HG03432 (cell line): Measurements from ENCODE around the gene KRT80.

ENCODE experiments used
- ATAC-seq: cut with Tn5 transposase; IDR thresholded peaks from one replicate; pipeline ENCODE4 v1.9.1; 2021; ENCODE audit warnings: mild to moderate bottlenecking, moderate library complexity; ENCODE audit not compliant: unreplicated experiment

Gene KRT80

GRCh38 chr12:52156757-52157565, 34.9 kb downstream of the KRT80 start:
- no peak for ATAC-seq

GRCh38 chr12:52156311-52156710, 35.5 kb downstream of the KRT80 start:
- no peak for ATAC-seq

DNA sequence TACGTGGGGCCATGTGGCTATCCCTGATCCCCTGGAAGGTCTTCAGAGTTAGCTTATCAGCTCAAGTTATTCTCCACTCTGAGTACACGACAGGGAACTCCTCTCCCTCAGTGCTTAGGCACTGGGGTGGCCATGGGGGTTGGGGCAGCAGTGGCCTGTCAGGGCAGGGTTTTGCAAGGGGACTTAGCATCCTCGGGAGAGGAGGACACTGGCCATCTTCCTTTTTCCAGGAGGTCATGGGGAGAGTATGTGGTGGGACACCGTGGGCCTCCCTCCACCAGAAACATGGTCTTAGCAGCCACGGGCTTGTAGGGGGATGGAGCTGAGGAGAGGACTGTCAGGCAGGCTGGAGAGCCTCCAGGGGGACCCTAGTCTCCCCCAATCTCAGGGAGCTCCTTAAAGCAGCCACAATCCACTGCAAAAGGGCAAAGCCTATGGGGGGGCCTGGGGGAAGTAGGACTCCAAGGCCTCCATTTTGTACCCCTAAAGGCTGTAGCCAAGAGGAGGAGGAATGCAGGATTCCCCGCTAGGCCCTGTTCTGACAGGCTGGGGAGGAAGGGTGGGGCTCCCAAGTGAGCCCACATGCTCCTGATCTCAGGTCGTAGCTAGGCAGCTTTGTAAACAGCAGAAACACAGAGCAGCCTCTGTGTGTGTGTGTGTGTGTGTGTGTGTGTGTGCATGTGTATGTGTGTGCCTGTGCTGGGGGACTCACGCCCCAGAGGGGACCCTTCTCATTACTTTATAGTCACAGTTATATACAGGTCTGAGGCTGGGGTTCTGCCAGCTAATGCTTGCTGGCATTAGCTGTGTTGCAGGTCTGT, 36.6 kb downstream of the KRT80 start:
- no peak for ATAC-seq

DNA sequence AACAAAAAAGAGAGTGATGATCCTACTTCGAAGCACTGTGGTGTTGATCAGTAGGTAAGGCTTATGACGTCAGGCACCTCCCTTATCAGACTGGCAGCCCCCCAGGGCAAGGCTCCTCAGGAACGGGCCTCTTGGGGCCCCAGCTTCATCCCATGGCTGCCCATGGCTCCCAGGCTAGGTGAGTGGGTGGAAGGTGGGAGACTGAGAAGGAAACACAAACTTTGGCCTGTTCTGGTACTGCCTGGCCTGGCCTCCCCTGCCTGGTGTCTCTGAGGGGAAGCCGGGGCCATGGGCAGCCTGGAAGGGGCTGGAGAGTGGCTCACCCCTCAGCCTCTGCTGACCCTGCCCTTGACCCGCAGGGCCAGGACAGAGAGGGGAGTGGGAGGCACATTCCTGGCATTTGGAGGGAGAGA, 38.9 kb downstream of the KRT80 start:
- no peak for ATAC-seq

GRCh38 chr12:52151837-52152783, 39.7 kb downstream of the KRT80 start:
- no peak for ATAC-seq

- no peak for ATAC-seq
Observed at GRCh38 chr12:52151153-52151836, 40.5 kb downstream of the KRT80 start.

- no peak for ATAC-seq
Observed at GRCh38 chr12:52149651-52150241, 42.1 kb downstream of the KRT80 start.

DNA sequence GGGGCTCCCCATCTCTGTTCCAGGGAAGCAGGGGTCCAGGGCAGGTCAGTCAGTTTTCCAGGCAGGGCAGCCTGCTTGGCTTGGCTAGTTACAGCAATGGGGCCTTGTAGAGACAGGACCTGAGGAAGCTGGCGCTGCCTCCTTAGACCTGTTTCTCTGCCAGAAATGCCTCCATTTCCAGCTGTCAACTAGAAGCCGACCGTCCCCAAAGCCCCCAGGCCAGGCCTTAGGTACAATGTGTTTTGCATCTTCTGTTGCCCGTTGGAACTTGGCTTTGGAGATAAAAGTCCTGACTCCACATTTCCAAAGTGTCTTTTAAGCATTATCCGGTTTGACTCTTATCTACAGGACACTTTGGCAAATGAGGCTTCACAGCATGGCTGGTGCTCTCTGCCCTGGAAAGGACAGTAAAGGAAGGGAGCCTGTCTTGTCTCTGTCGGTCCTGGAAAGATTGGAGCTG, 42.6 kb downstream of the KRT80 start:
- ATAC-seq: no peak

- no peak for ATAC-seq
Observed at GRCh38 chr12:52148464-52149181, 43.2 kb downstream of the KRT80 start.

DNA sequence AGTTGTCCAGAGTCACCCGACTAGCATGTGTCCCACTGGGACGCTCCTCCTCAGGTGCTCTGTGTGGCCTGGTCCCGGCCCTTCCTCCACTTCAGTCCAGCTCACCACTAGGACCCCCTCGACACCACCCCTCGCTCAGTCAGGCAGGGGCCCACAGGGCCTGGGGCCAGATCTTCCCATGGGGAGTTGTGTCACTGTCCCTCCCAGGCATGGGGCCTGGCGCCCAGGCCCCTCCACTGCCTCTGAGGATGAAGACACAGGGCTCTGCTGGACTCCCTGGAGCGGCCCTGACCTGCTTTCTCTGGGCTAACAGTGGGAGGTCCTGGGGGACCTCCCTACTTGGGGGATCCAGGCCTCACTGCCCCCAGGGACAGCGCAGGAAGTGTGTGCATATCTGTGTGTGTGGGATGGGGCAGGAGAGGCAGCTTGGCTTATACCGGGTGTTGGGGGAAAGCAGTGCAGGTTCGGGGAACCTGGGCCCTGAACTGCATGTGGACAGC, 43.8 kb downstream of the KRT80 start:
- ATAC-seq: no peak

DNA sequence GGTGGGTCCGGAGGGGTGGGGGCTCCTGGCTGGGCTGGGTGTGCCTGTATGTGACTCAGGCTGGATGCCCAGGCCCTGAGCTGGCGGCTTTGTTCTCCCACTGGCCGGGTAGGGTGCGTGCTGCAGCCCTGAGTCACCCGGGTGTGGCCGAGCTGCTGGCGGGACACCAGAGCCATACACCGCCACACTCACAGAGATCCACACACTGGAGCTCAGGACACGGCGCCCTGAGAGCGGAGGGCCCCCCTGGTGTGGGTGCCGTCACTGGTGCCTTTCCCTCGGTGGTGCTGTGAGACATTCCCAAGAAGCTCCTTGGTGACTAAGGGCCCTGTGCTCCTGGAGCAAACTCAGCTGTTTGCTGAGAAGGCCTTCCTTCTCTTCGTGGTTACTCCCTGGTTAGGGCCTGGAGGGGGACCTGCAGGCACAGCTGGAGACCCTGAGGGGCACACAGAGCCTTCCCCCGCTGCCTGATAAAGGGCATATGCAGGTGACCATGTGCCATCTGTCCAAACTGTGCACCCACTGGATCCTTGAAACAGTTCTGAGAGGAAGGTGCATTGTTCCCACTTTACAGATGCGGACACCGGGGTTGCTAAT, 44.3 kb downstream of the KRT80 start:
- no peak for ATAC-seq

- ATAC-seq: no peak
Observed at GRCh38 chr12:52146822-52147366, 44.9 kb downstream of the KRT80 start.

GRCh38 chr12:52146089-52146821, 45.6 kb downstream of the KRT80 start:
- ATAC-seq: no peak

DNA sequence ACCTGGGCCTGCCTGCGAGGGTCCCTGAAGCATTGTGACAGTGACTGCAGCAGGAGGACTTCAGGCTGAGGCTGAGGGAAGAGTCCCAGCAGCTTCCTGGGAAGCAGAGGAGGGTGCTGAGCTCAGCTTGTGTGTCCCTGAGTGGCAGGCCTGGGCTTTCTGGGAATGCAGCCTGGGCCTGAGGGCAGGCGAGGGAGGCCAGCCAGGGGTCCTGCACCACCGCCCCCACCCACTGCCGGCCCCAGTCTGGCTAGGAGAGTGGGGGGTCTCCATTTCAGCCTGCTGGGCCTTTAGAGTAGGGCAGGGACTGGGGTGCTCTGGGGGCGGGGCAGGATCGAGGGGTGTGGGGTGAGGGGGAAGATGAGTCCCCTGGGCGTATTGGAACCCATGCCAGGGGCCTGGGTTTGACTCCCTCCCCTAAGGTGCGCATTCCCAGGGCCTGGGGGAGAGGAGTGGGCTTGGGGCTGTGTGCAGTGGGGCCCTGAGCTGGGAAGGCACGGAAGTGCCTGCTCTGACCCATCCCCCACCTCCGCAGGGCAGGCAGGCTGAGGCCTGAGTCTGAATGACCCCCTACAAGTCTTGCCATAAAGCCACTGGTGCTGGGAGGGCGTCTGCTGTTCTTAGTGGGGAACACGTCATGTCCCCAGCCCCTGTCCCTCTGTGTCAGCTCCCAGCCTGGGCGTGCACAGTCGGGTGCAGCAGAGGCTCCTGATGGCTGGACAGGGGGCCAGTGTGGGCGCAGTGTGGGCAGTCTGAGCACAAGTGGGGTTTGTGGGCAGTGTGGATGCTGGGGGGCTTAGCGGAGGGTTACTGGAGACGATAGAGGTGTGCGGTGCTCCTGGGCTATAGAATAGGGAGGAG, 46.4 kb downstream of the KRT80 start:
- no peak for ATAC-seq

DNA sequence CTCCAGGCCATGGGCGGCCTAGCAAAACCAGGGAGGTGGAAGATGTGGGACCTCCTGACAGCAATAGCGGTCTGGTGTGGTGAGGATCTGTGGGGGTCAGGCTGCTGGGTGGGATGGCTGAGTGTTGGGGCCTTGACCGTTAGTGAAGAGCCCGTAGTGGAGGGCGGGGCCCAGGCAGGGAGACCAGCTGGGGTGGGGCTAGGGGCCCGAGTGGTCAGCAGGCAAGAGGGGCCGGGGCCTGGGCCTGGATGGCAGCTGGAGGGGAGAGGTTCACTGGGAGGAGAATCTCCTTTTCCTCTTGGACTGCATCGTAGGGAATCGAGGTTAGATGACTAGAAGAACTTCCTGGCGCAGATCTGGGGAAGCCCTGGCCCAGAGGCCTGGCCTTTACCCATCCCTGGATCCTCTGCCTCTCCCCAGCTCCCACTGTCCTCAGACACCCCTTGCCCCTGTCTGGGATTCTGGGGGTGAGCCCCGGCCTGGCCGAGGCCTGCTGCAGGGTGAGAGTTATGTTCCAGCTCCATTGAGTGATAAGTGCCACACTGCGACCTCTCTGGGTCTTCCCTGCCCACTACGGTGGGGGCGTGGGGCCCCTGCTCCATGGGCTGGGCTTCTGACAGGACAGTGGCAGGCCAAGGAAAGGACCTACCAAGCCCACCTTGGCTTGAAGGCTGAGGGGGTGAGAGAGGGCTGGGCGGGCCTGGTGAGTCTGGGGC, 47.1 kb downstream of the KRT80 start:
- no peak for ATAC-seq

DNA sequence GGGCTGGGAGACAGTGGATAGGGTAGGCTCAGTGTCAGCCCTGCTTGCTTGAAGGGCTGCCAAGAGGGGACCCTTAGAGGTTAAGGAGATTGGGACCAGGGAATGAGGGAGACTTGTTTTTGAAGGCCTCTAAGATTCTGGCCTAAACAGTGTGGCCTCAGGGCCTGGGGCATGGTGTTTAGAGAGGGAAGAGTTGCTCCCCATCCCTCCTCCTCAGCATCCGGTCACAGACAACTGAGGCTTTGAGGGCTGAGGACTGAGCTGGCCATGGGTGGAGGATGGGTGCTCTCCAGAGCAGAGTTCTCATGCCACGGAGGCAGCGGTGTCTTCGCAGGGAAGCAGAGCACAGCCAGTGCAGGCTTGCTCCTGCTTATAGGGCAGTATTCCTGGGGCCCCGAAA, 49.4 kb downstream of the KRT80 start:
- ATAC-seq: no peak
